ENCODE measurements around the gene URB2.

DNA sequence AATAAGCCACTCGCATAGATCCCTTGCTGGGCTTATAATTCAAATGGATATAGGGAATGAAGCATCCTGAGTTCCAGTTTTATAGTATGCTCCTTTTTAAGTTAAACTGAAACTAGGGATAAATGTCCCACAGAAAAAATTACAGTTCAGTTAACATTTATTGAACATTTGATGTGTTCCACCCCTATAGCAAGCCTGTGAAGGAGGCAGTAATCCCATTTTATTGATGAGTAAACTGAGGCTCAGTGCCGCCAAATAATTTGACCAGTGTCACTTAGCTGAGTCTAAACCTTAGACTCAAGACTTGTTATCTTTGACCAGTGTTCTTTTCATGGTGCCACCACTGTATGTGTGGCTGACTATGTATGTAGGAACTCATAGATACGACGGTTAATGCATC is 22.4 kb downstream of the URB2 start:
- TF ChIP-seq, protein P1, sequence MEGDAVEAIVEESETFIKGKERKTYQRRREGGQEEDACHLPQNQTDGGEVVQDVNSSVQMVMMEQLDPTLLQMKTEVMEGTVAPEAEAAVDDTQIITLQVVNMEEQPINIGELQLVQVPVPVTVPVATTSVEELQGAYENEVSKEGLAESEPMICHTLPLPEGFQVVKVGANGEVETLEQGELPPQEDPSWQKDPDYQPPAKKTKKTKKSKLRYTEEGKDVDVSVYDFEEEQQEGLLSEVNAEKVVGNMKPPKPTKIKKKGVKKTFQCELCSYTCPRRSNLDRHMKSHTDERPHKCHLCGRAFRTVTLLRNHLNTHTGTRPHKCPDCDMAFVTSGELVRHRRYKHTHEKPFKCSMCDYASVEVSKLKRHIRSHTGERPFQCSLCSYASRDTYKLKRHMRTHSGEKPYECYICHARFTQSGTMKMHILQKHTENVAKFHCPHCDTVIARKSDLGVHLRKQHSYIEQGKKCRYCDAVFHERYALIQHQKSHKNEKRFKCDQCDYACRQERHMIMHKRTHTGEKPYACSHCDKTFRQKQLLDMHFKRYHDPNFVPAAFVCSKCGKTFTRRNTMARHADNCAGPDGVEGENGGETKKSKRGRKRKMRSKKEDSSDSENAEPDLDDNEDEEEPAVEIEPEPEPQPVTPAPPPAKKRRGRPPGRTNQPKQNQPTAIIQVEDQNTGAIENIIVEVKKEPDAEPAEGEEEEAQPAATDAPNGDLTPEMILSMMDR (IDR thresholded peaks at IDR 0.05): no peak
- TF ChIP-seq POLR2A (IDR thresholded peaks at IDR 0.05): no peak

Measured in right lobe of liver (tissue), 4 donors.